Colon (tissue), 2 donors: ENCODE results near the gene HADH.
"Not testable (repeated sequence)": the region's sequence is repeated elsewhere in the genome, so short reads cannot be mapped to it uniquely, and the experiment has no call there.

ENCODE experiments used
- FAIRE-seq: peaks from 2 replicates; lab custom pipeline; 2012; peaks lifted over from hg19 to GRCh38; lab: Jason Lieb, UNC
- donor health status: control.
- donor health status: control.

The HADH gene

DNA sequence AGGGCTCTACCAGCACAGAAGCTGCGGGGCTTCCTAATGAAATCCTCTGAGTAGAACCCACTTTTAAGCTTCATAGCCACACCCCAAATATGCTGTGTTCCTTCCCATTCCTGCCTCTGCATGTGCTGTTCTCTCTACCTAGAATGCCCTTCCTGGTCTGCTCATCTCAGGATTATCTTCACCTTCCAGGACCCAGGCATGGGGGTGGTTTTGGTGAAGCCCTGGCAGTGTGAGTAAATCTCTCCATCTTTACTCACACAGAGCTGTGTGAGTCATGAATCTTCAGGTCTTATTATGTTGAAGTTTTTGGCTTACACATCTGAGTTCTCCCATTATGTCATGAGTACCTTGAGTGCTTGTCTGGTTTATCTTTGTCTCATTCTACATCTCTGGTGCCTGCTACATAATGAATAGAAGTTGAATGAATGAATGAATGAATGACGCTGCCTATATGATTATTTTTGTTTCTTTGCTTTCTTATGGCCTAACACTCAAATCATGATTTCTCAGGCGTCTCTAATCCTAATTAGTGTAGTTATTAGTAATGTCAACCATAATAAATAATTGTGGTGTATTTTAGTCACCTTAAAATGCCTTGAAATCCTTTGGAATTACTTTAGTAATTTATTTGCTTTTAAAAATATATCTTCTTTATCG, 41.9 kb downstream of the HADH start:
- no peak for FAIRE-seq

- FAIRE-seq, result no peak
Measured at GRCh38 chr4:108033348-108033747, 43.7 kb downstream of the HADH start.

DNA sequence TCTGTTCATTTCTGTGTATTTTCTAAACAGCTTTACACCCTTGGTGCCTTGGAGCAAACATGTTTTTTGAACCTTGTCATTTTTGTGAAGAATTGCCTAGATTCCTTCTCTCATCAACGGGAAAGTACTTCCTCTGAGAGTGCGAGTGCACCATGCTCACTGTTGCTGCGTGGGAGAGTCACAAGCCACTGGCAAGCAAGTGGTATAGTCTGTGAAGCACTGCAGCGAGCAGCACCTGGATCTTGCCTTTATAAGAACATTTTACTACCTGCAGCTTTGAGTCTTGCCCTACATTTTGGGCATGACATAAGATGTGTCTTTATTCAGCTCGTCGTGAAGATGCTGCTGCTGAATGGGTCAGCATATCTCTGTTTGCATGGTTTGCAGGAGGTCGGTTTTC, 44.9 kb downstream of the HADH start:
- FAIRE-seq, result no peak

- no peak for FAIRE-seq
Measured at GRCh38 chr4:108035691-108036090, 46.0 kb downstream of the HADH start.

GRCh38 chr4:108036213-108036612, 46.5 kb downstream of the HADH start:
- no peak for FAIRE-seq

GRCh38 chr4:108037884-108038283, 48.2 kb downstream of the HADH start:
- FAIRE-seq, result no peak

- FAIRE-seq, result no peak
Measured at GRCh38 chr4:108042927-108043326, 53.2 kb downstream of the HADH start.

- FAIRE-seq, result no peak
Measured at GRCh38 chr4:108043526-108043925, 53.8 kb downstream of the HADH start.

DNA sequence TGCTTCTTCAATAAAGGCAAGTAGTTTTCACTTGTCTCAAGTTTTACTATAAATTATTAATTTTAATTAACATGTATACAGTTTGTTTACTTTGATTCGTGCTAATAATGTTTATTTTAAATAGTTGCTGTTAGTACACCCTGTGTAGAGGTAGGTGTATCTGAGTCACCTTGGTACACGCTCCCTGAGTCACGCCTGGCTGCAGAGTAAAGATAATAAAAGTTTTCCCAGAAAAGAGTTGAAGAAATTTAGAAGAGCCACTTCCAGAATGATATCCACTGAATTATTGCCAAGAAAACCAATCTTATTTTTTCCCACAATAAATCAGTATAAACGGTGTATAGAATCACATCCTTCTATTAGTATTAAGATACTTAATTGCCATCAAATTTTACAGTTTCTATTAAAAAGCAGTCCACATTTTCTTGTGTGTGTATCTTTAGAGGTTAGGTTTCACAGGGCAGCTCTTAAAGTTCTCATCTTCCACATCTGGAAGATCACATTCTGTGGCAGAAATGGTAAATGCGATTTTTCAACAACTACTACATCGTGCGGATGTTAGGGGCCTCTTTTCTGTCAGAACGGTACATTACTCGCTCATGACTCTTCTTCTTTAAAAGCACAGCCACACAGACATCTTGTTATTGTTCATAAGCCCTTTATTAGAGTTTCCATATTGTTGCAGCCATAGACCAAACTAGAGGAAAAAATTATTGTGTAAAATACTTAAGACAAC, 55.4 kb downstream of the HADH start:
- no peak for FAIRE-seq

DNA sequence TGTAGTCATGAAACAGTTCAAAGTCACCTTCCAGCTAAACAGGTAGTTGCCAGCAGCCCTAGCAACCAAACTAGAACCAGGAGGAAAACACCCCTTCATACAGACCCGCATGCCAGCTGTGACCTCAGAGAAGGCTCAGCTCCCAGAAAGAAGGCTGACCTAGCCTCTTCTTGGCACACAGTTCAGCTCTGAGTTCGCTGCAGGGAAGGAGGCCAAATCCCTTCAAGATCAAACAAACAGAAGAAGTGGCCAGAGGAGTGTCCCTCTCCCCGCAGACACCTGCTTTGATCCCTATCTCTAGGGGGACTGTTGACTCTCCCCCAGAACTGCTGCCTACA, 56.0 kb downstream of the HADH start:
- FAIRE-seq, result no peak

GRCh38 chr4:108047199-108047598, 57.5 kb downstream of the HADH start:
- FAIRE-seq, result no peak

DNA sequence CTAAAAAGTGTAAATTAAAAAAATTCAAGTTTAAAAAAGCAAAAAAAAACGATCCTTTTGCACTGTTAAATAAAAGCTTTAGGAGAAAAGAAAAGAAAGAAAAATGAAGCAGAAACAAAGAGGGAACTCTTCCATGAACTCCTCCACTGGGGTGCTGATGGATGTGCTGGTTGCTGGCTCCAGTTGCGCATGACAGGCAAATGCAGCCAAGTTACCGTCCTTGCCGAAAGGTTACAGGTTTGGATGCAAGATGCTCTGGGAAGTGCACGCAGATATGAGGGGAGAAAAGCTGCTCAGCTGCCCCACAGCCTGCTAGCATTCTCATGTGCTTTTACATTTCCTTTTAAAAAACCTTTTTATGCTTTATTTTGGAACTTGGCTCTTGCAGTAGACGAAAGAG, 58.5 kb downstream of the HADH start:
- FAIRE-seq, result no peak

GRCh38 chr4:108048997-108049396, 59.3 kb downstream of the HADH start:
- no peak for FAIRE-seq

GRCh38 chr4:108049406-108049805, 59.7 kb downstream of the HADH start:
- no peak for FAIRE-seq

GRCh38 chr4:108050166-108051111, 60.8 kb downstream of the HADH start:
- FAIRE-seq, result not testable (repeated sequence)

DNA sequence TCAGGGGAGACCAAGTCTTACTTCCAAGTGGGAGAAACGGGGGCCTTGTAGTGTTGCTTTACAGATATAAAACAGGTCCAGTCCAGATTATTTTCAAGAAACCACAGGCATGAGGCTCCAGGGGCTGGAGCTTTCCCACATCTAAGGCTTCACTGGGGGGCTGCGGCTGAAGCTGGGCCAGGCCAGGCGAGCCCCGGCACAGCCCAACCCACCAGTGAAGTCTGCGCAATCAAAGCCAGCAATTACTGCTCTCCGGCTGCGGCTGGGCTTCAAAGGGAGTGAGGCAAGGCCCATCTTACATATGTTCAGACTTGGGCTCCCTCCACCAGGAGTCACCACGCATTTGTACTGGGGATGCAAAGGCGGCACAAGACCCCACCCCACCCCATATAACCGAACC, 61.7 kb downstream of the HADH start:
- no peak for FAIRE-seq

GRCh38 chr4:108052558-108053120, 63.0 kb downstream of the HADH start:
- no peak for FAIRE-seq

GRCh38 chr4:108053251-108053711, 63.6 kb downstream of the HADH start:
- FAIRE-seq, result no peak

GRCh38 chr4:108054025-108054638, 64.4 kb downstream of the HADH start:
- FAIRE-seq, result no peak

- no peak for FAIRE-seq
Measured at GRCh38 chr4:108055787-108056186, 66.1 kb downstream of the HADH start.

GRCh38 chr4:108056418-108056817, 66.7 kb downstream of the HADH start:
- FAIRE-seq, result no peak
